K562 (cell line): ENCODE data around the gene FASTK. TPM values are rescaled to one million over a fixed set of nuclear protein-coding genes. Genes with fewer than 3 reads are reported as not detected.
A peak's percentile ranks its signal among the peaks of the same experiment; 100 is the strongest.

Experiments used
- ARHGAP35 ChIP-seq: fragments of 450-650 bp; IDR thresholded peaks from 2 replicates; pipeline ENCODE4 v1.6.1; 2018; ENCODE audit not compliant: partially characterized antibody
- BCOR ChIP-seq: fragments of 450-650 bp; IDR thresholded peaks from 2 replicates; pipeline ENCODE4 v1.6.1; 2016
- CBX1 ChIP-seq: sonication (generic); IDR thresholded peaks from 2 replicates; pipeline ENCODE4 v1.6.1; 2016; ENCODE audit warnings: antibody characterized with exemption, low read depth, mild to moderate bottlenecking
- EP400 ChIP-seq: fragments of 450-650 bp; IDR thresholded peaks from 2 replicates; pipeline ENCODE4 v1.6.1; 2017; ENCODE audit warnings: antibody characterized with exemption, mild to moderate bottlenecking, moderate library complexity
- GABPB1 ChIP-seq: sonication (generic); formaldehyde crosslinking; IDR thresholded peaks from 2 replicates; pipeline ENCODE4 v1.8.0; 2022; ENCODE audit warnings: mild to moderate bottlenecking, missing genetic modification reagents
- MAFK ChIP-seq: IDR thresholded peaks from 2 replicates; pipeline ENCODE4 v1.6.1; 2011; ENCODE audit warnings: low read length, improper control_type of control experiment
- NELFE ChIP-seq: IDR thresholded peaks from 2 replicates; pipeline ENCODE4 v1.6.1; 2011; ENCODE audit warnings: mild to moderate bottlenecking; ENCODE audit not compliant: insufficient read depth, insufficient read length
- POLR2B ChIP-seq: fragments of 450-650 bp; IDR thresholded peaks from 2 replicates; pipeline ENCODE4 v1.6.1; 2018; ENCODE audit warnings: low read depth; ENCODE audit not compliant: partially characterized antibody
- PYGO2 ChIP-seq: fragments of 450-650 bp; IDR thresholded peaks from 2 replicates; pipeline ENCODE4 v1.6.1; 2016; ENCODE audit warnings: mild to moderate bottlenecking, missing genetic modification characterization, moderate library complexity, missing compliant biosample characterization
- RFX5 ChIP-seq: IDR thresholded peaks from 2 replicates; pipeline ENCODE4 v1.6.1; 2011; ENCODE audit warnings: low read depth, mild to moderate bottlenecking, improper control_type of control experiment, low read length
- SFPQ ChIP-seq: fragments of 200-400 bp; formaldehyde crosslinking; IDR thresholded peaks from 2 replicates; pipeline ENCODE4 v1.6.1; 2017; ENCODE audit warnings: mild to moderate bottlenecking, low read depth, low read length, moderate library complexity
- TCF15 ChIP-seq: fragments of 250-450 bp; sonication (Bioruptor Pico); IDR thresholded peaks from 2 replicates; pipeline ENCODE4 v1.8.0; 2022; ENCODE audit warnings: moderate library complexity, mild to moderate bottlenecking, inconsistent platforms
- ZBTB12 ChIP-seq: fragments of 250-450 bp; sonication (Bioruptor Pico); IDR thresholded peaks from 2 replicates; pipeline ENCODE4 v1.4.0; 2020
- ZBTB26 ChIP-seq: fragments of 450-650 bp; formaldehyde crosslinking; IDR thresholded peaks from 2 replicates; pipeline ENCODE4 v1.4.0; 2022; ENCODE audit warnings: missing genetic modification characterization
- ZFPM2 ChIP-seq: fragments of 250-450 bp; sonication (Bioruptor Pico); IDR thresholded peaks from 2 replicates; pipeline ENCODE4 v1.5.1; 2022; ENCODE audit warnings: mild to moderate bottlenecking
- ZMIZ1 ChIP-seq, 2 experiments: fragments of 150-350 bp in 1 of 2; IDR thresholded peaks; 2 replicates each; pipeline ENCODE4 v1.6.1; 2012 to 2016; ENCODE audit warnings: low read depth in 2 of 2, low read length in 2 of 2, mild to moderate bottlenecking in 1 of 2, moderate library complexity in 1 of 2
- ZNF121 ChIP-seq: sonication (generic); formaldehyde crosslinking; conservative IDR thresholded peaks from 2 replicates; pipeline ENCODE4 v1.8.0; 2022; ENCODE audit warnings: missing genetic modification reagents
- ZNF175 ChIP-seq: fragments of 200-800 bp; sonication (Bioruptor generic); IDR thresholded peaks from 2 replicates; pipeline ENCODE4 v1.6.1; 2016; ENCODE audit warnings: low read depth, mild to moderate bottlenecking, missing genetic modification characterization, missing compliant biosample characterization
- ZNF431 ChIP-seq: sonication (generic); formaldehyde crosslinking; IDR thresholded peaks from 2 replicates; pipeline ENCODE4 v1.8.0; 2022; ENCODE audit warnings: mild to moderate bottlenecking, missing genetic modification reagents
- ZNF75A ChIP-seq: fragments of 450-650 bp; formaldehyde crosslinking; IDR thresholded peaks from 2 replicates; pipeline ENCODE4 v1.4.0; 2020; ENCODE audit warnings: mild to moderate bottlenecking
- polyA plus RNA-seq, 8 experiments: library from polyadenylated mRNA; depleted of rRNA in 4 of 8; stranded (reverse) in 5 of 8; unstranded in 3 of 8; fragments of >200 nt; fragmentation: Nextera tagmentation in 2 of 8; fragmentation: Illumina TruSeq in 1 of 8; extraction: Ambion mirVana in 2 of 8; extraction: Trizol in 1 of 8; gene quantifications; 2 replicates each; pipeline versions ENCODE4 v1.2.1 to v1.2.3, GENCODE V29; 2011 to 2014; ENCODE audit warnings: inconsistent platforms in 1 of 8, missing spikeins in 1 of 8
- total RNA-seq, 7 experiments: library from RNA; depleted of rRNA in 6 of 7; stranded (reverse); fragments of >200 nt in 6 of 7; fragmentation: Illumina TruSeq in 2 of 7; extraction: Trizol in 2 of 7; gene quantifications; 2 replicates each; pipeline versions ENCODE4 v1.2.1 to v1.2.3, GENCODE V29; 2011 to 2021; ENCODE audit warnings: low replicate concordance in 1 of 7

Gene FASTK
- total and polyA plus RNA-seq, 9 of the 15 experiments (the other 6 are each of a cell fraction or from before 2014, with no cell fraction given), result 0.51 to 150 (median 48.2) TPM

DNA sequence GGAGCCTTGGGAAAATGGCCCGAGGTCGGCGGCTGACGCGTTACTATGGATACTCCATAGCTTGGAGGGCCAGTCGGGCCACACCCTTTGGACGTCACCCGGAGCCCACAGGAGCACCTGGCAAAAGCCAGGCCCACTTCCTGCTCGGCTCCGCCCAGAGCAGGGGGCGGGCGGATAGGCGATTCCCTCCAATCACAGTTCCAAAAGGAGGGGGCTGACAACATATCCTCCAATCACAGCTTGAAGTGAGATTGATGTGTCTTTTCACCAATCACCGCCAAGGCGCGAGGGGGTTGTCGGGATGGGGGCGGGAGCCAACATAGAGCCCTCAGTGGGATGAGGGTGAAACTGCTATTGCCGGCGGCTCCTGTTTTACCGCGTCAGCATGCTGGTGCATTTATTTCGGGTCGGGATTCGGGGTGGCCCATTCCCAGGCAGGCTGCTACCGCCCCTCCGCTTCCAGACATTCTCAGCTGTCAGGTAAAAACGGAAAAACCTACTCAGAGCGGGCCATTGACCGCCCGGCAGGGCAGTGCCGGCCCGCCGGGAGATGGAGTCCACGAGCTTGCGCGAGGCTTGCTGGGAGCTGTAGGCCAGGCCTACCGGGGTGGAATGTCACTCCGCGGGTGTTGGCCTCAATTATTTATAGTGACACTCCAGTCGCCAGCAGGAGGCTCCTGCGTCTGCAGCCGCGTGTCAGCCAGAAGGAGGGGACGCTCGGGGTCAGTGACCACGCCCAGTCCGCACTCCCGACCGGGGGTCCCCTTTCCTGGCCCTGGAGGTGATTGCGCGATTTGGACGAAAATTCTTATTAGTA is 52.3 kb downstream of the FASTK start, which contains the start of gene ABCB8 (continued):
- 0 out of 2 replicates have a peak, but pooled peaks have one; percentile 3 for TF ChIP-seq ZBTB12 (CRISPR knock-in tag)
- no peak for TF ChIP-seq NELFE
- TF ChIP-seq ZNF121, result no peak
- TF ChIP-seq CBX1, result peak; percentile 55
- TF ChIP-seq BCOR, result no peak; the same call in 1 of the 2 replicates
- no peak for TF ChIP-seq ZNF75A (CRISPR knock-in tag)
- TF ChIP-seq PYGO2 (tag), result no peak
- peak; percentile 64; the same call in 1 of the 2 replicates for TF ChIP-seq ZNF175
- TF ChIP-seq EP400, result peak; percentile 96
- TF ChIP-seq ZMIZ1 (IDR thresholded peaks at IDR 0.05; ENCODE audit: low read depth in 2 of 2, low read length in 2 of 2), result peak in 1 of 2 experiments; percentile 72; a peak in 2 of 4 replicates
- no peak for TF ChIP-seq ARHGAP35
- no peak for TF ChIP-seq ZBTB26 (CRISPR knock-in tag)
- no peak for TF ChIP-seq SFPQ
- no peak for TF ChIP-seq TCF15 (CRISPR knock-in tag)
- TF ChIP-seq POLR2B, result peak; percentile 62
- TF ChIP-seq MAFK, result peak; percentile 51; the same call in 1 of the 2 replicates
- TF ChIP-seq ZNF431, result 0 out of 2 replicates have a peak, but pooled peaks have one; percentile 58
- no peak for TF ChIP-seq ZFPM2
- TF ChIP-seq GABPB1 (CRISPR knock-in tag), result peak; percentile 84
- TF ChIP-seq RFX5, result no peak
